22Rv1 (cell line): Measurements from ENCODE around the gene KIF26B.
"Not testable (repeated sequence)": the region's sequence is repeated elsewhere in the genome, so short reads cannot be mapped to it uniquely, and the experiment has no call there.

Experiments
- H3K27ac ChIP-seq: fragments of 450-650 bp; 2 replicates; pipeline ENCODE4 v1.5.1; 2017
- ZFX ChIP-seq: fragments of 450-650 bp; IDR thresholded peaks from 2 replicates; pipeline ENCODE4 v1.6.1; 2017; ENCODE audit warnings: antibody characterized with exemption, borderline replicate concordance
- TF ChIP-seq, protein P1 (sequence below): fragments of 450-650 bp; IDR thresholded peaks from 2 replicates; pipeline ENCODE4 v1.5.1; 2017; ENCODE audit warnings: mild to moderate bottlenecking

Gene KIF26B

DNA sequence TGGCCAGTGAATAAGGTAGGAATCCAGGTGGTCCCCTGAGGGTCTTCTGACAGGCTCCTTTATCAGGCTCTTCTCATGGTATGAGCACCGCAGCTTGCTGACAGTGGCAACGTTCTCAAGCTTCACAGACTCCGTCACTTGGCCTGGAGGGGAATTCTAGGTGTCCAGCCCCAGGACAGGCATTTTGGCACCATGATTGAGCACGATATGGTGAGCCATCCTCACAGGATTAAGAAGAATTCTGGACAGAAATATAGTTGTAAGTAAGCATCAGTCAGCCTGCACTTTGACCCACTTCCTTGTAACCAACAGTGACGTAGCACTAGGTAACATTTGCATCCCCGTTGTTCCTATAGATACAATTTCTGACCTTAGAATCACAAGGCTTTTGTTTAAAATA lies 30.5 kb upstream of the KIF26B start:
- no peak overlapping the region for H3K27ac ChIP-seq
- TF ChIP-seq, protein P1, sequence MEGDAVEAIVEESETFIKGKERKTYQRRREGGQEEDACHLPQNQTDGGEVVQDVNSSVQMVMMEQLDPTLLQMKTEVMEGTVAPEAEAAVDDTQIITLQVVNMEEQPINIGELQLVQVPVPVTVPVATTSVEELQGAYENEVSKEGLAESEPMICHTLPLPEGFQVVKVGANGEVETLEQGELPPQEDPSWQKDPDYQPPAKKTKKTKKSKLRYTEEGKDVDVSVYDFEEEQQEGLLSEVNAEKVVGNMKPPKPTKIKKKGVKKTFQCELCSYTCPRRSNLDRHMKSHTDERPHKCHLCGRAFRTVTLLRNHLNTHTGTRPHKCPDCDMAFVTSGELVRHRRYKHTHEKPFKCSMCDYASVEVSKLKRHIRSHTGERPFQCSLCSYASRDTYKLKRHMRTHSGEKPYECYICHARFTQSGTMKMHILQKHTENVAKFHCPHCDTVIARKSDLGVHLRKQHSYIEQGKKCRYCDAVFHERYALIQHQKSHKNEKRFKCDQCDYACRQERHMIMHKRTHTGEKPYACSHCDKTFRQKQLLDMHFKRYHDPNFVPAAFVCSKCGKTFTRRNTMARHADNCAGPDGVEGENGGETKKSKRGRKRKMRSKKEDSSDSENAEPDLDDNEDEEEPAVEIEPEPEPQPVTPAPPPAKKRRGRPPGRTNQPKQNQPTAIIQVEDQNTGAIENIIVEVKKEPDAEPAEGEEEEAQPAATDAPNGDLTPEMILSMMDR, result no peak

DNA sequence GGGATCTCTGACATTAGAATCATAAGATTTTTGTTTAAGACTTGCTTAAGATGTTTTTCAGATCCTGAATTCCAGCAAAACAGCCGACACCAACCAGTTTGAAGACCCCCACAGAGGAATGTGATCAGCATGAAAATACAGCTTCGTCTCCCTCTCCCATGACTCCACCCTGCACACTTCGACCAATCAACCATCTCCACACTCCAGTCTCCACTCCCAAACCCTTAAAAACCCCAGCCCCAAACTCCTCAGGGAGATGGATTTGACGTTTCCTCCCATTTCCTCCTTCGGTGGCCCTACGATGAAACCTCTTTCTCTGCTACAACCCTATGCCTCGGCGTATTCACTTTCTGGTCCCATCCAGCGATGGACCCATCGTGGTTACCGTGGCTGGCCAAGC lies 30.1 kb upstream of the KIF26B start:
- H3K27ac ChIP-seq, result no peak overlapping the region
- TF ChIP-seq, protein P1, result no peak
- no peak for TF ChIP-seq ZFX

DNA sequence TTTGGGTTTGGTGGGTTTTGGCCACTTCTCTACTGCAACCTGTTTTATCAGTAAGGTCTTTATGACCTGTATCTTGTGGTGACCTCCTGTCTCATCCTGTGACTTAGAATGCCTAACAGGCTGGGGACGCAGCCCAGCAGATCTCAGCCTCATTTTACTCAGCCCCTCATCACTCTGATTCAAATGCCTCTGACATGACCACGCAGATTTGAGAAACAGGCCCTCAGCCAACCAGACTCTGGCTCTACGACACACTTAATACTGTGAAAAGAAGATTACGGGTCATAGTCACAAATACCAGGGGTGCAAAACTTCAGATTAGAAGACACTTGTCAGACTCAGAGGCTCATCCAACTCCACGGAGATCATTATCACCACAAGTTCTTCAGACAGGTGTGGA lies 28.3 kb upstream of the KIF26B start:
- no peak overlapping the region for H3K27ac ChIP-seq
- TF ChIP-seq ZFX, result no peak
- TF ChIP-seq, protein P1, result no peak

DNA sequence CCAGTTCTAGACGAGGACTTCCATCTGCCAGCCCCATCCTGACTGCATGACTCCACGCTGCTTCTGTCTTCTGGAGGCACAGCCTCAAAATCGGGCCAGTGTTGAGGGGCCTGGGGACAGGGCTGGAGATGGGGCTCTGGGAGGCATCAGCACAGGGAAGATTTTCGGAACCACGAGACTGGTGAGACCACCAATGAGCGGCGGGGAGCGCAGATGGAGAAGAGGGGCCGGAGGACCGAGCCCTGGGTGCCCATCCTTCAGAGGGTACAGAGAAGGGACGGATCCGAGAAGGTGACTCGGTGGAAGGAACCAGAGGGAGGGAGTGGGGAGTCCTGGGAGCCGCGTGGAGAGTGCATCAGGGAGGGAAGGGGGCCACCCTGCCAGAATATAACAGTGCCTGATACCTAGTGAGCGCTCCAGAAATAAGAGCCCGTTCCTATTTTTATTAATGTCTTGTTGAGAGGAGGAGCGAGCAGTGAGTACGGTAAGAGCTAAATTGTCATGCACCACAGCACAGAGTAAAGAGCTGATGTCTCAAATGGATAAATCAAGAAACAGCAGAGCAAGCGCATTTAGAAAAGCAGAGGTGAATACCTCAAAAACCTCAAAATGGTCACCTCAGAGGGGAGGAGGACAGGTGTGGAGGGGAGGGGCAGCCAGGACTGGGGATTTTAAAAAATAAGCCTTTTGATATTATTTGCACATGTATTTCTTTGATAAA lies 26.2 kb upstream of the KIF26B start:
- TF ChIP-seq, protein P1, result no peak
- TF ChIP-seq ZFX, result no peak
- no peak overlapping the region for H3K27ac ChIP-seq

DNA sequence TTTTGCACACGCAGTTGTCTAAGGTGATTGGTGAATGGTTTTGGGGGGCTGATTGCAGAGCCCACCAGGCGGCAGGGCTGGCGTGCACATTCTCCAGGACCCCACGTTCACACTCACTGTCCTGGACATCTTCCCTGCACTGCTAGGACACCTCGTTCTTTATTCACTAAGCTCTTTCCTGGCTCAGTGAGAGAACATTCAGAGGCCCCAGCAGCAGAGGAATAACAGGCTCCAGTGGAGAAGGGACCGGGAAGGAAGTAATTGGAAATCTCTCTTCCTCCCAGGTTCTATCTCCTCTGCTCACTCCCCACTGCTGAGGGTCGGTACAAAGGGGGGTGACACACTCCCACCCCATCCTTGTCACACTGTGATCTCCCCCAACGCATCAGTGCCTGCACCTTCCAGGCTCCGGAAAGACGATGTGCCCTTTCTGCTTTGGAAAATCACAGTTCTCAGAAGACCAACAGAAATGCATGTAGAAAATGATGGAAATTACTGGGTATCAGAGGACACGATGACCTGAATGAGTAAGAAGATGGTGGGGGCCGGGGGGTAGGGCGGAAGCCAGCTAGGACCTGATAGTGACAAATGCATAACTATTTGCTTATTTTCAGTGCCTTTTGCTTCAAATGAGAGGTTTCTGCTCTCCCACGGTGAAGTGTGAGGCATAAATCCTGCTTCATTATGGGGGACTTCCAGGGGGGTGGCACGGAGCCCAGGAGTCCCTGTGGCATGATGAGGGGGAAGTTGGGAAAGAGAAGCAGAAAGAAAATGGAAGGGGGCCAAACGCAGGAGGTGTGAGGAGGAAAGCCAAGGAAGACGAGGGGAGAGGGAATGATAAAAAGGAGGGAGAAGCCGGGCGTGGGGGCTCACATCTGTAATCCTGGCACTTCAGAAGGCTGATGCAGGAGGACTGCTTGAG lies 25.2 kb upstream of the KIF26B start:
- no peak for TF ChIP-seq ZFX
- TF ChIP-seq, protein P1, result no peak
- H3K27ac ChIP-seq, result no peak overlapping the region

DNA sequence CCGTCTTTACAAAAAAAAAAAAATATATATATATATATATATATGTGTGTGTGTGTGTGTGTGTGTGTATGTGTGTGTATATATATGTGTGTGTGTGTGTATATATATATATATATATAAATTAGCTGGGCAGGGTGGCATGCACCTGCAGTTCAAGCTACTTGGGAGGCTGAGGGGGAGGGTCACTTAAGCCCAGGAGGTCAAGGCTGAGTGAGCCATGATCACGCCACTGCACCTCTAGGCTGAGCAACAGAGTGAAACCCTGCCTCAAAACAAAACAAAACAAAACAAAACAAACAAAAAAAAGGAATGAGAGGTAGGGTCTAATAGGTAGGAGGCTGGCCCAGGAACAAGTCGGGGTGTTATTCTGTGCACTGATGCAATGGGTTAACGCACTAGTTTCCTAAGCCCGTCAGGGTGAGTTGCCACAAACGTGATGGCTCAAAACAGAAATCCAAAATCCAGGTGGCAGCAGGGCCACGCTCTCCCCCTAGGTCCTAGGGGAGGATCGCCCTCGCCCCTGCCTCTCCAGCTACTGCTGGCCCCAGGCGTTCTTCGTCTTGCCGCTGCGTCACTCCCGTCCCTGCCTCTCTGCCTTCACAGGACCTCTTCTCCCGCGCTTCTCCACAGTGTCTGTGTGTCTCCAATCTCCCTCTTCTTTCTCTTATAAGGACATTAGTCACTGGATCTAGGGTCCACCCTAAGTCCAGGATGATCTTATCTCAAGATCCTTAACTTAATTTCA lies 24.3 kb upstream of the KIF26B start:
- H3K27ac ChIP-seq, result not testable (repeated sequence)

DNA sequence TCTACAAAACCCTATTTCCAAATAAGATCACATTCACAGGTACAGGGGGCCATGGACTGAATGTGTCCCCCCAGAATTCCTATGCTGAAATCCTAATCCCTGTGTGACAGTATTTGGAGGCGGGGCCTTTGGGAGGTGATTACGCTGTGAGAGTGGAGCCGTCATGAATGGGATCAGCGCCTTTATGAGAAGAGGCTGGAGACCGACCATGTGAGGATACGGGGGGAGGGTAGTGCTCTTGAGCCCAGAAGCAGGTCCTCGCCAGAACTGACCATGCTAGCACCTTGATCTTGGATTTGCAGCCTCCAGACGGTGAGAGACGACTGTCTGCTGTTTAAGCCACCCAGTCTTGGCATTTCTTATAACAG lies 23.8 kb upstream of the KIF26B start:
- no peak overlapping the region for H3K27ac ChIP-seq
- TF ChIP-seq, protein P1, result no peak
- TF ChIP-seq ZFX, result no peak
